Adrenal gland (tissue), 12 donors: ENCODE measurements around the gene RIPPLY1. TPM values are rescaled to one million over a fixed set of nuclear protein-coding genes. Genes with fewer than 3 reads are reported as not detected.

Experiments used
- DNase-seq, 7 donors: peaks; one replicate each; pipeline ENCODE4 v3.0.0-alpha.2; 2019 to 2020
- H3K27ac ChIP-seq, 5 donors: fragments of 200-600 bp; sonication (generic) in 4 of 5; 1 replicate in 3 of 5; 2 replicates in 2 of 5; pipeline versions ENCODE4 v1.5.1 to v1.8.0; 2016 to 2020; ENCODE audit warnings: mild to moderate bottlenecking in 1 of 5
- H3K27me3 ChIP-seq: fragments of 200-600 bp; 2 replicates; pipeline ENCODE4 v1.8.0; 2021
- H3K36me3 ChIP-seq, 2 donors: fragments of 200-600 bp; replicated peaks in 1 of 2; 1 replicate in 1 of 2; 2 replicates in 1 of 2; pipeline versions ENCODE4 v1.5.1 to v1.8.0; 2018 to 2022
- H3K4me1 ChIP-seq, 2 donors: fragments of 200-600 bp; replicated peaks in 1 of 2; 1 replicate in 1 of 2; 2 replicates in 1 of 2; pipeline versions ENCODE4 v1.5.1 to v1.8.0; 2018 to 2021
- H3K4me3 ChIP-seq, 4 donors: fragments of 200-600 bp; sonication (generic) in 3 of 4; one replicate each; pipeline ENCODE4 v1.5.1; 2016 to 2018
- H3K9me3 ChIP-seq, 3 donors: fragments of 200-600 bp; sonication (generic) in 1 of 3; replicated peaks in 1 of 3; 1 replicate in 2 of 3; 2 replicates in 1 of 3; pipeline versions ENCODE4 v1.5.1 to v1.8.0; 2016 to 2021
- POLR2A ChIP-seq, 2 donors: fragments of 450-650 bp; IDR thresholded peaks; one replicate each; pipeline ENCODE4 v1.6.1; 2017; ENCODE audit warnings: antibody characterized with exemption in 2 of 2, mild to moderate bottlenecking in 2 of 2, moderate library complexity in 1 of 2
- WGBS, 4 donors: extraction: QIAGEN DNeasy Blood & Tissue Kit in 2 of 4; methylation state at CpG; one replicate each; pipeline versions ENCODE4 v1.1.5 to v1.1.7; 2013 to 2017; 5-methylcytosine and 5-hydroxymethylcytosine counted together
- intact Hi-C, 2 donors: fragments of 100-400 bp; cut with DNase I; formaldehyde crosslinking; loops; one replicate each; pipeline versions ENCODE4 v1.14.1 to v1.15.0; 2022 to 2023
- polyA plus RNA-seq, 3 donors: library from polyadenylated mRNA; stranded (reverse); fragments of 200-250 nt in 2 of 3; fragments of 350-450 nt in 1 of 3; fragmentation: Illumina TruSeq in 1 of 3; extraction: RNeasy Lipid Tissue Mini Kit (QIAGEN cat#74804) in 1 of 3; gene quantifications; one replicate each; pipeline ENCODE4 v1.2.3, GENCODE V29; 2013 to 2014
- total RNA-seq, 9 donors: library from RNA; depleted of rRNA in 4 of 9; stranded (reverse); fragments of >200 nt in 4 of 9; fragments of 120-200 nt in 1 of 9; fragmentation: NEBNext Ultra II Directional in 1 of 9; extraction: Animal tissue kit (Norgen Biotek cat#: 25700) in 1 of 9; gene quantifications; one replicate each; pipeline versions ENCODE4 v1.1.0 to v1.2.4, GENCODE V29; 2013 to 2023
- TF ChIP-seq, protein P1 (sequence below), 6 experiments: fragments of 450-650 bp in 4 of 6; fragments of 200-600 bp in 2 of 6; sonication (generic) in 1 of 6; IDR thresholded peaks; 1 replicate in 5 of 6; 2 replicates in 1 of 6; pipeline versions ENCODE4 v1.5.1 to v1.8.0; 2016 to 2021; ENCODE audit warnings: antibody characterized with exemption in 6 of 6, mild to moderate bottlenecking in 2 of 6, moderate library complexity in 1 of 6
- donor health status: healthy with polysubstance abuse.
- donor health status: Bipolar disorder and iron deficiency.
- donor health status: DM: yes; HTN: yes; CAD: no.
- donor health status: DM: no; HTN: no; CAD: no.
- donor health status: DM: no; HTN: no; CAD: no.
- donor health status: DM: yes; HTN: yes; CAD: no.

RIPPLY1 gene
- total and polyA plus RNA-seq, 12 donors, result 0.25 to 0.80 (median 0.34) TPM; not detected in 9

DNA sequence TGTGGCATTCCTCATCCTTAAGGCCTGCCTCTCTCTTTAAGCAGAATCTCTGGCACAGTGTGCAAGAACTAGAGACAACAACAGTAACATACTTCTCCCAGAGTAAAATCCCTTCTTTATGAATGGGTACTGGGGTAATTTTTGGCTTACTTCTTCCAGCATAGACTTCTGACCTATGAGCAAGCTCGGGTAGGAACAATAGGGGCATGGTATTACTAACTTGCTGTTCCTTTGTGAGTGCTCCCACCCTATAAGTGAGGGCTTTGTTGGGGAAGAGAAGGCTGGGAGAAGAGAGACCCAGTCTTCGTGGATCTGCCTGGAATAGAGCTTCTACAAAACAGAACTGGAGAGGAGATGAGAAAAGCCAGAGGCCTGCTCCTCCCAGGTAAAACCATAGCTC is 47.2 kb upstream of the RIPPLY1 start:
- Histone ChIP-seq H3K9me3 (no peaks in the 10 kb centered on the region), H3K4me3 (no peak overlapping the region), H3K4me1 (no peaks in the 10 kb centered on the region), H3K27ac (no peak overlapping the region), H3K36me3 (no peaks in the 10 kb centered on the region), H3K27me3 (no peaks in the 10 kb centered on the region)
- TF ChIP-seq, protein P1, sequence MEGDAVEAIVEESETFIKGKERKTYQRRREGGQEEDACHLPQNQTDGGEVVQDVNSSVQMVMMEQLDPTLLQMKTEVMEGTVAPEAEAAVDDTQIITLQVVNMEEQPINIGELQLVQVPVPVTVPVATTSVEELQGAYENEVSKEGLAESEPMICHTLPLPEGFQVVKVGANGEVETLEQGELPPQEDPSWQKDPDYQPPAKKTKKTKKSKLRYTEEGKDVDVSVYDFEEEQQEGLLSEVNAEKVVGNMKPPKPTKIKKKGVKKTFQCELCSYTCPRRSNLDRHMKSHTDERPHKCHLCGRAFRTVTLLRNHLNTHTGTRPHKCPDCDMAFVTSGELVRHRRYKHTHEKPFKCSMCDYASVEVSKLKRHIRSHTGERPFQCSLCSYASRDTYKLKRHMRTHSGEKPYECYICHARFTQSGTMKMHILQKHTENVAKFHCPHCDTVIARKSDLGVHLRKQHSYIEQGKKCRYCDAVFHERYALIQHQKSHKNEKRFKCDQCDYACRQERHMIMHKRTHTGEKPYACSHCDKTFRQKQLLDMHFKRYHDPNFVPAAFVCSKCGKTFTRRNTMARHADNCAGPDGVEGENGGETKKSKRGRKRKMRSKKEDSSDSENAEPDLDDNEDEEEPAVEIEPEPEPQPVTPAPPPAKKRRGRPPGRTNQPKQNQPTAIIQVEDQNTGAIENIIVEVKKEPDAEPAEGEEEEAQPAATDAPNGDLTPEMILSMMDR (IDR thresholded peaks at IDR 0.05), result no peak
- no peak for TF ChIP-seq POLR2A (IDR thresholded peaks at IDR 0.05)
- intact Hi-C loops, result loop anchor here in 1 of 2 donors (5.0 kb wide), 1 partner anchor 53 kb away; no protein-coding TSS in a partner anchor
- WGBS, 4 donors, result 56 to 88% (median 69%) methylated on average over 2 of the region's 2 CpGs; no CpG with 5 or more reads in 1 of the 4 donors
- DNase-seq, result no peak

DNA sequence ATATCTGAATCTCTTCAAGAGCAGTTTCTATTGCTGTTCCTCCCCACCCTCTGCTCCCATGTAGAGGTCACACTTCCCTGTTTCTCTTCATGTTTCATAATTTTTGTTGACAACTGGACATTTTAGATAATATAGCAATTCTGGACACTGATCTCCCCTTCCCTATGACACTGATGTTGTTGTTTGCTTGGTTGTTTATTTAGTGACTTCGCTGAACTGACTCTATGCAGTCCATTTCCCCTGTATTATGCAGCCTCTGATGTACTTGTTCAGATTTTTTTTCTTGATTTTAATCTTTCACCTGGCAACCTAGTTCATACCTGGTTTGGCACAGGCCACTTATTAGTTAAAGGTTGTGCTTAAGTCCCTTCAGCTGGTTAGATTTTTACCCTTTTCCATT is 46.2 kb upstream of the RIPPLY1 start:
- no peak for DNase-seq
- Histone ChIP-seq H3K36me3 (no peaks in the 10 kb centered on the region), H3K9me3 (no peaks in the 10 kb centered on the region), H3K4me1 (no peaks in the 10 kb centered on the region), H3K4me3 (no peak overlapping the region), H3K27me3 (no peaks in the 10 kb centered on the region), H3K27ac (no peak overlapping the region)
- TF ChIP-seq, protein P1 (IDR thresholded peaks at IDR 0.05), result no peak
- TF ChIP-seq POLR2A (IDR thresholded peaks at IDR 0.05), result no peak
- intact Hi-C loops, result no loop called here
- WGBS, 4 donors, result 79 to 97% (median 90%) methylated on average over 1 of the region's 1 CpG

DNA sequence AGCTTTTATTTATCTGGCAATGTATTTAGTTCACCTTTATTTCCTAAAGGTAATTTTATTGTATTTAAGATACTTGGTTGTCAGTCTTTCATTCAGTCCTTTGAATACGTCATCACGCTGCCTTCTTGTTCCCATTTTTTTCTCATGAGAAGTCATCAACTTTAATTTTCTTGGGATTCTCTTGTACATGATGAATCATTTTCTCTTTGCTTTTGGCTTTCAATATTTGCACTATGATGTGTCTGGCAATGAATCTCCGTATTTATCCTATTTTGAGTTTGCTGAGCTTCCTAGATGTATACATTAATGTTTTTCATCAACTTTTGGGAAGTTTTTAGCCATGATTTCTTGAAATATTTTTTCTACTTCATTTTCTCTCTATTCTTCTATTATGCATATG is 45.5 kb upstream of the RIPPLY1 start:
- Histone ChIP-seq H3K36me3 (no peaks in the 10 kb centered on the region), H3K9me3 (no peaks in the 10 kb centered on the region), H3K4me3 (no peak overlapping the region), H3K27me3 (no peaks in the 10 kb centered on the region), H3K4me1 (no peaks in the 10 kb centered on the region), H3K27ac (no peak overlapping the region)
- DNase-seq, result no peak
- intact Hi-C loops, result no loop called here
- no peak for TF ChIP-seq POLR2A (IDR thresholded peaks at IDR 0.05)
- TF ChIP-seq, protein P1 (IDR thresholded peaks at IDR 0.05), result no peak
- WGBS, 4 donors, result 79 to 95% (median 88%) methylated on average over 3 of the region's 3 CpGs

DNA sequence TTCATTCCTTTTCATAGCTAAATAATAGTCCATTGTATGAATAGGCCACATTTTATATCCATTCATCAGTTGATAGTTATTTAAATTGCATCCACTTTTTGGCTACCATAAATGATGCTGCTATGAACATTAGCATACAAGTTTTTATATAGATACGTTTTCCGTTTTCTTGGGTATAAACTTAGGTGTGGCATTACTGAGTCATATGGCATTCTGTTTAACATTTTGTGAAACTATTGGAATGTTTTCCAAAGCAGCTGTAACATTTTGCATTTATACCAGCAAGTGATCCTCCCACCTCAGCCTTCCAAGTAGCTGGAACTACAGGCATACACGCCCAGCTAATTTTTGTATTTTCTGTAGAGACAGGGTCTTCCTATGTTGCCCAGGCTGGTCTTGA is 43.3 kb upstream of the RIPPLY1 start:
- no peak overlapping the region for H3K27ac ChIP-seq
- intact Hi-C loops, result no loop called here
- no peaks in the 10 kb centered on the region for H3K9me3 ChIP-seq
- DNase-seq, result no peak
- H3K4me3 ChIP-seq, result no peak overlapping the region
- H3K4me1 ChIP-seq, result no peaks in the 10 kb centered on the region
- peaks cover 0 to 4% of the 10 kb centered on the region in 2 donors for H3K36me3 ChIP-seq
- TF ChIP-seq, protein P1 (IDR thresholded peaks at IDR 0.05), result no peak
- no peak for TF ChIP-seq POLR2A (IDR thresholded peaks at IDR 0.05)
- 78 to 96% (median 91%) methylated on average over 3 of the region's 3 CpGs for WGBS, 4 donors
- H3K27me3 ChIP-seq, result no peaks in the 10 kb centered on the region
